ENCODE measurements around the gene G3BP2.
A peak's percentile ranks its signal among the peaks of the same experiment; 100 is the strongest.

Gene G3BP2

GRCh38 chr4:75698963-75699228, 25.7 kb upstream of the G3BP2 start:
- no peaks in the 10 kb centered on the region for H4K20me1 ChIP-seq (ENCODE audit: insufficient read depth, low read length)
- no peak overlapping the region for H3K4me3 ChIP-seq (ENCODE audit: low read depth in 1 of 2, low read length in 2 of 2)
- peak; percentile 45; the same call in 1 of the 3 replicates for ATAC-seq (ENCODE audit: insufficient read depth, low read depth)
- H3K9me3 ChIP-seq (ENCODE audit: insufficient read depth, low read length, severe bottlenecking) = no peaks in the 10 kb centered on the region
- H3K9ac ChIP-seq (ENCODE audit: low read depth, low read length) = no peak overlapping the region
- no peak overlapping the region for H3K4me2 ChIP-seq (ENCODE audit: insufficient read depth, low read length)
- no peak overlapping the region for H2AFZ ChIP-seq (ENCODE audit: low read depth, low read length)
- no peaks in the 10 kb centered on the region for H3K4me1 ChIP-seq (ENCODE audit: insufficient read depth, low read length)
- H3K27me3 ChIP-seq (ENCODE audit: insufficient read depth, low read length, poor library complexity) = no peaks in the 10 kb centered on the region
- no peaks in the 10 kb centered on the region for H3K79me2 ChIP-seq (ENCODE audit: insufficient read depth, low read length)
- H3K27ac ChIP-seq (ENCODE audit: low read length) = no peak overlapping the region
- DNase-seq = no peak
- TF ChIP-seq CTCF (IDR thresholded peaks at IDR 0.05; ENCODE audit: borderline replicate concordance, extremely low read depth, low read length, poor library complexity, severe bottlenecking) (no peak), EZH2 (IDR thresholded peaks at IDR 0.05; ENCODE audit: borderline replicate concordance, low read depth, low read length, severe bottlenecking) (no peak)
- no peaks in the 10 kb centered on the region for H3K36me3 ChIP-seq (ENCODE audit: insufficient read depth, low read length)

GRCh38 chr4:75698162-75698962, 25.2 kb upstream of the G3BP2 start:
- no peaks in the 10 kb centered on the region for H4K20me1 ChIP-seq (ENCODE audit: insufficient read depth, low read length)
- no peaks in the 10 kb centered on the region for H3K79me2 ChIP-seq (ENCODE audit: insufficient read depth, low read length)
- H3K27me3 ChIP-seq (ENCODE audit: insufficient read depth, low read length, poor library complexity) = no peaks in the 10 kb centered on the region
- peak; percentile 33; the same call in 2 of the 3 replicates for ATAC-seq (ENCODE audit: insufficient read depth, low read depth)
- H2AFZ ChIP-seq (ENCODE audit: low read depth, low read length) = no peak overlapping the region
- no peak for DNase-seq
- no peak overlapping the region for H3K4me2 ChIP-seq (ENCODE audit: insufficient read depth, low read length)
- no peaks in the 10 kb centered on the region for H3K4me1 ChIP-seq (ENCODE audit: insufficient read depth, low read length)
- TF ChIP-seq EZH2 (IDR thresholded peaks at IDR 0.05; ENCODE audit: borderline replicate concordance, low read depth, low read length, severe bottlenecking) (no peak), CTCF (IDR thresholded peaks at IDR 0.05; ENCODE audit: borderline replicate concordance, extremely low read depth, low read length, poor library complexity, severe bottlenecking) (no peak)
- no peak overlapping the region for H3K9ac ChIP-seq (ENCODE audit: low read depth, low read length)
- H3K9me3 ChIP-seq (ENCODE audit: insufficient read depth, low read length, severe bottlenecking) = no peaks in the 10 kb centered on the region
- no peak overlapping the region for H3K27ac ChIP-seq (ENCODE audit: low read length)
- no peaks in the 10 kb centered on the region for H3K36me3 ChIP-seq (ENCODE audit: insufficient read depth, low read length)
- H3K4me3 ChIP-seq (ENCODE audit: low read depth in 1 of 2, low read length in 2 of 2) = no peak overlapping the region

GRCh38 chr4:75696581-75696980, 23.4 kb upstream of the G3BP2 start:
- H3K79me2 ChIP-seq (ENCODE audit: insufficient read depth, low read length) = no peaks in the 10 kb centered on the region
- TF ChIP-seq EZH2 (IDR thresholded peaks at IDR 0.05; ENCODE audit: borderline replicate concordance, low read depth, low read length, severe bottlenecking) = no peak
- TF ChIP-seq CTCF (IDR thresholded peaks at IDR 0.05; ENCODE audit: borderline replicate concordance, extremely low read depth, low read length, poor library complexity, severe bottlenecking) = no peak
- H3K27me3 ChIP-seq (ENCODE audit: insufficient read depth, low read length, poor library complexity) = no peaks in the 10 kb centered on the region
- no peak overlapping the region for H3K27ac ChIP-seq (ENCODE audit: low read length)
- H3K9ac ChIP-seq (ENCODE audit: low read depth, low read length) = no peak overlapping the region
- H3K4me3 ChIP-seq (ENCODE audit: low read depth in 1 of 2, low read length in 2 of 2) = no peak overlapping the region
- H3K4me2 ChIP-seq (ENCODE audit: insufficient read depth, low read length) = no peak overlapping the region
- no peaks in the 10 kb centered on the region for H4K20me1 ChIP-seq (ENCODE audit: insufficient read depth, low read length)
- H3K36me3 ChIP-seq (ENCODE audit: insufficient read depth, low read length) = no peaks in the 10 kb centered on the region
- no peaks in the 10 kb centered on the region for H3K9me3 ChIP-seq (ENCODE audit: insufficient read depth, low read length, severe bottlenecking)
- DNase-seq (no peak), ATAC-seq (ENCODE audit: insufficient read depth, low read depth) (no peak)
- no peaks in the 10 kb centered on the region for H3K4me1 ChIP-seq (ENCODE audit: insufficient read depth, low read length)
- H2AFZ ChIP-seq (ENCODE audit: low read depth, low read length) = no peak overlapping the region

All from DND-41 (cell line).